GM21528 (cell line): Measurements from ENCODE around the gene TMCC3.

Source experiments
- ATAC-seq: cut with Tn5 transposase; IDR thresholded peaks from one replicate; pipeline ENCODE4 v1.9.1; 2021; ENCODE audit warnings: mild to moderate bottlenecking, moderate library complexity; ENCODE audit not compliant: unreplicated experiment, low FRiP score

The TMCC3 gene

DNA sequence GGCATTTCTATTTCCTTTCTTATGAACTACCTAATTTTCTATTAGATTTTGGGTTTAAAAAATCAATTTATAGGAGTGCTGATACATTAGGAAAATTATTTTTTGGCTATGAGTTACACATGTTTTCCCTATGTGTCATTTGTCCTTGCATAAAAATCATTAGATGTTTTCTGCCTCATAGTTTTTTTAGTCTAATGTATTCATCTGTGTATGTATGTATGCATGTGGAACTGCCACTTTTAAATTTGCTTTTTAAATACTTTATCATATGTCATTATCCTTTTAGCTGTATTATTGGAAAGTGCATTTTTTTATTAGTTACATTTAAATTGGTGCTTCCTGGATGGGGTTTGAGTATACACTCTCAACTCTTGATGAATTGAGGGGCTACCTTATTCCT lies 112.0 kb downstream of the TMCC3 start:
- ATAC-seq = no peak

DNA sequence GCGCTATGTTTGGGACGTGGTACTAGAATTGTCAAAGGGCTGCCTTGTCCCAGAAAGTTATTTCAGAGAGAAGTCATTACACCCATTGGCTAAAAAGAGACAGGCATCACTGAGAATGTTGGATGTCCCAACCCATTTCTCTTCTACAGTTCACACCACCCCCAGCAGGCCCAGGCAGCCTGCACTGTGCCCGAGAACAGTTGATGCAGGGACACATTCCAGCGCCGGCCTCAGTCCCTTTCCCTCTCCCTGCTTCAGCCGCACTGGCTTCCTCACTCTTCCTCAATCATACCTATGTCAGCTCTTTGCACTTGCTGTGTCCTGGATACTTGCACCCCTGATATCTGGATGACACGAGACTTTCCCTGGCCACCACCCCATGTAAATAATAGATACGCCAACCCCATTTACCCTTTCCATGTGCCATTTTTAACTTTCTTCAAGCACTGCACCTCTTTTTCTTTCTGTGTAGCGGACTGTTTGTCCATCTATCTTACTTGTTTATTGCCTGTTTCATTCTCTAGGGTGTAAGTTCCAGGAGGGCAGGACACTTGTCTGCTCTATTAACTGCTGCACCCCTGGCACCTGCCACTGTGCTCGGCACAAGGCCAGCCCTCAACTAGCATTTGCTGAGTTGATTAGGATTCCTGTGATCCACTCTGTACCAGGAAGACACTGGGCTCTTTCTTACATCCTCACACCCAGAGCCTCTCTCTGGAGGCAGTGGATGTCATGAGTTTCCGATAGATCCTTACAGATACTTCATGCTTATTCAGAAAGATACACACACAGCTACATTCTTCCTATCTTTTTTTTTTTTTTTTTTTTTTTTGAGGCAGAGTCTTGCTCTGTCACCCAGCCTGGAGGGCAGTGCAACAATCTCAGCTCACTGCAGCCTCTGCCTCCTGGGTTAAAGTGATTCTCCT lies 114.1 kb downstream of the TMCC3 start:
- no peak for ATAC-seq

DNA sequence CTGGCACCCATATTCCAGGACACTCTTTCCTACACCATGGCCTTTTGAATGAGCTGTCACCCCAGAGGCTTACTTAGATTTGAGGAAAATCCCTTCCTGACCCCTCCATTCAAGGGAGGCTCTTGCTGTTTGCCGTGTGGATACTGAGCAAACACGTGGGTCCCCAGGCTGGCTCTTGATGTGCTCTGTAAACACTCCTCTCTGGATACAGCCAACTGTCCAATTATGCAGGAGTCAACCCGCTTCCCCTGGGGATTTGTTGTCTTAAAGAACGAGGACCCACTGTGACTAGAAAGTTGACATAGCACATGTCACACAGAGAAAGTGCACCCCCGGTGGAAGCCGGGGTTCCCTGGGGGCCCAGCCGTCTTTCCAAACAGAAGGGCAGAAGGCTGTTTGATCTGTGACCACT lies 114.8 kb downstream of the TMCC3 start:
- no peak for ATAC-seq

DNA sequence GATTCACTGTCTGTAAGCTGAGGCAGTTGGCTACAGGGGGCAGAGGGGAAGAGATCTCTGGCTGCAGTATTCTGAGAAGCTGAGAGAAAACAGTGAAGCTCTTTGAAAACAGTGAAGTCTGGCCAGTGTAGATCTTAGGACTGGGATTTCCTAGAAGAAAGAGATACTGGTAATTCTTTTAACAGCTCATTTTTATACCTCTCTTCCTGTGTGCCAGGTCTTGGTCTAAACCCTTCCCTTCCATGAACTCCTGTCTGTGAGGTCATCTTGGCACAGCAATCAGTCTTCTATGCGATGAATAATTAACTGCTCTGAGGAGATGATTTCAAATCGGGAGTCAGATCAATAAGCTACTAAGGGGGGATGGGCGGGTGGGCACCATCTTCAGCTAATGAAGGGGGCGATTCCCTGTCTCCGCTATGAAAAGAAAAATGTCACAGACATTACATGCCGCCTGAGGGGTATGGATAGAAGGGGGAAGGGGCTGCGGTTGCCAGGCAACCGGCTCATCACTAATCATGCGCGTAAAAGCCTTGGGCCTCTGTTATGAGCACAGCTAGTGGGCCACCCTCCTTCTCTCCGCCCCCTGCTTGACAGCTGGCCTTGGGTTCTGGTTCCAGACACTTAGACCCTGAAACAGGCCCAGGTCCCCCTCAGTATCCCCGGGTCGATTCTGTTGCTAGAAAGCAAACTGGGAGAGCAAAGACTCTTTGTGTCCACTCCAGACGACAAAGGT lies 115.4 kb downstream of the TMCC3 start:
- no peak for ATAC-seq

DNA sequence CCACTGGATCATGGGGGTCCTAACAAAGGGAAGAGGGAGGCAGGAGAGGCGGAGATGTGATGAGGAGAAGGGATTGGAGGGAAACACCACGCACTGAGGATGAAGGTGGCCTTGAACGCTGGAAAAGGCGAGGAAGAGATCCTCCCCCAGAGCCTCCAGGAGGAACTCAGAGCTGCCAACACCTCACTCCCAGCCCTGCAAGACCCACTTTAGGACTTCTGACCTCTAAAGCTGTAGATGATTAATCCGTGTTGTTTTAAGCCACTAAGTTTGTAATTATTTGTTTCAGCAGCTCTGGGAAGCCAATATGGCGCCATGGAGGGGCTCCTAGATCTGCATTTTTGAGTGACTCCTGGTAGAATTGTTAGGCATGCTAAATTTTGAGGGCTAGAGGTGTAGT lies 116.1 kb downstream of the TMCC3 start:
- no peak for ATAC-seq

DNA sequence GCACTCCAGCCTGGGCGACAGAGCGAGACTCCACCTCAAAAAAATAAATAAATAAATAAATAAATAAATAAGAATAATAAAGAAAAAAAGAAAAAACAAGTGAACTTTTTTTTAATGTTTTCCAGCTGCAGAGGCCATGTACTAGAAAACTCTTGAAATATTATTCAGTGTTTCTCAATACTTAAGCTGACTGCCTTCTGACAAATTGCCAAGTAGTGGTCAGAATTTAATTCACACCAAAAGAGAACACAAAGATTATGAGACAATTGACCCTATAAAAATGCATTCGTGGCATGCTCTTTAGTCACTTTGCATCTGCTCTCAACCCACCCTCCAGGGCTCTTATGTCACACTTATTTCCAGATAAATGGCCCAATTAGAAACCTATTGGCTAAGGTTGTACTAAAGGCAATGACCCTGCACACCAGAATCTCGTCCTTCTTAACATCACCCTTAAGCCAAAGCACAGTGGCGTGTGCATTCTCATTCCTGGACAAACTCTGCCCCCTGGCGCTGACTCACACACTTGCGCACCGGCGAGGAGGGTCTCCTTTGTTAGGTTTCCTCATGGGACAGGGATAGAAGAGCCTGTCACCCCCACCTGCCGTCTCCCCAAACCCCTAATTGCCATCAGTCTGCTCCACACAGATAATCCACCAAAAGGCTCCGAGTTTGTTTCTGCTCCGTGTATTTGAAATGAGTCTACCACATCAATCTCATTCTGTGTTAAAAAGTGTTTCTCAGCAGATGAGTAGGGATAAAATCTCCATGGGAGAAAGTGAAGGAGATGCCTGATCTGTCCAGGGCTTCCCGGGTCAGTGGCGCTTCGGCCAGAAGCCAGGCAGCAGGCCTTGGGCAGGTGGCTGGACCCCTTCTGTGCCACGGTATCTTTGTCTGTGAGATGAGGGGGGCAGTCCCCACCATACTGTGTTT lies 117.6 kb downstream of the TMCC3 start:
- ATAC-seq = no peak

DNA sequence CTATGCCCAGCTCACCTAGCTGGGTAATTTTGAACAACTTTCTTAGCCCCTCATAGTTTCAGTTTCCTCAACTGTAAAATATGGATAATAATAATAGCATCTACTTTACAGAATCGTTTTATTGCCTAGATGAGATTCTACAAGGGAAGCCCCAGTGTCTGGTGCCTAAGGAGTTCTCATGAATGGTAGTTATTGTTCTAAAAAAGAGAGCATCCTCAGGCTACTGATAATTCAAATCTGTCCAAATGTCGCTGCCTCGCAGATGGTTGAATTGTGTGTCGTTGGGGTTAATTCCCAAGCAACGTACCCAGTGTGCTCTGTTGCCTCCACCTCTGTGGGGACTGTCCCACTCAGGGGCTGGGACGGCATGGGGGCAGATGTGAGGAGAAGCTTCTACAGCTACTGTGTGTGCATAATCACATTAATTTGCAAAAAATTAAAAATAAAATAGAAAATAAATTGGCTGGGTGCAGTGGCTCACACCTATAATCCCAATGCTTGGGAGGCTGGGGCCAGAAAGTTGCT lies 119.1 kb downstream of the TMCC3 start:
- ATAC-seq = no peak

DNA sequence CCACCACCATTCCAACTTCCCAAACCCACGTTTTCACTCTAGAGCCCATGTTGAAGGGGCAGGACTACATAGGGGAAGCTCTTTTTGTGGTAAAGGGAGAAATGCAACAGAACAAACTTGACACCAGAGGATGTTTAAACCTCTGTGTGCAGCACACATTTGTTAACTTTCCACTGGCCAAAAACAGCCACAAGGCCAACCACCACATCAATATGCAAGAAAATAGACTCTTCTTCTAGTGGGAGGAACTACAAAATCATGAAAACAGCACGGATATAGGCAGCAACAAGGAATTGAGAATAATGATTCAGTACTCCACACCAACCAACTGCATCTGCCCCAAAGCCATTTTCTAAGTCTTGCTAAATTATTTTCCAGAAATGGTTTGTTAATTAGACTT lies 124.4 kb downstream of the TMCC3 start:
- no peak for ATAC-seq
